HL-60 (cell line): Measurements from ENCODE around the gene SPIRE2.

Experiments used
- DNase-seq, 2 experiments: peaks; one replicate each; pipeline ENCODE4 v3.0.0-alpha.2; 2010 to 2020; ENCODE audit warnings: low read depth in 1 of 2, low spot score in 1 of 2
- H3K27ac ChIP-seq: fragments of 250-450 bp; sonication (Bioruptor Pico); replicated peaks from 2 replicates; pipeline ENCODE4 v1.5.1; 2020; ENCODE audit warnings: mild to moderate bottlenecking, moderate library complexity
- H3K27me3 ChIP-seq: fragments of 250-450 bp; sonication (Bioruptor Pico); 2 replicates; pipeline ENCODE4 v1.5.1; 2021; ENCODE audit warnings: mild to moderate bottlenecking, moderate library complexity; ENCODE audit not compliant: insufficient read depth, poor library complexity, severe bottlenecking
- H3K4me3 ChIP-seq: replicated peaks from 2 replicates; pipeline ENCODE4 v1.5.1; 2011; ENCODE audit warnings: mild to moderate bottlenecking, control low read depth, low read length; ENCODE audit not compliant: insufficient read depth
- GABPA ChIP-seq: IDR thresholded peaks from 2 replicates; pipeline ENCODE4 v1.6.1; 2012; ENCODE audit warnings: low read depth
- POLR2AphosphoS5 ChIP-seq: IDR thresholded peaks from 2 replicates; pipeline ENCODE4 v1.6.1; 2012; ENCODE audit warnings: low read depth
- REST ChIP-seq: IDR thresholded peaks from 2 replicates; pipeline ENCODE4 v1.6.1; 2012; ENCODE audit warnings: low read depth; ENCODE audit not compliant: insufficient replicate concordance
- SPI1 ChIP-seq: IDR thresholded peaks from 2 replicates; pipeline ENCODE4 v1.6.1; 2012; ENCODE audit warnings: low read depth, mild to moderate bottlenecking, borderline replicate concordance
- TF ChIP-seq, protein P1 (sequence below): IDR thresholded peaks from one replicate; pipeline ENCODE4 v1.5.1; 2011; ENCODE audit warnings: low read length, control low read depth, inconsistent platforms; ENCODE audit not compliant: insufficient read depth

Gene SPIRE2

GRCh38 chr16:89915303-89916232 is 87.3 kb downstream of the SPIRE2 start:
- Histone ChIP-seq H3K27ac (no peak overlapping the region), H3K4me3 (no peak overlapping the region), H3K27me3 (no peaks in the 10 kb centered on the region)
- no peak for DNase-seq
- TF ChIP-seq POLR2AphosphoS5 = no peak
- TF ChIP-seq, protein P1, sequence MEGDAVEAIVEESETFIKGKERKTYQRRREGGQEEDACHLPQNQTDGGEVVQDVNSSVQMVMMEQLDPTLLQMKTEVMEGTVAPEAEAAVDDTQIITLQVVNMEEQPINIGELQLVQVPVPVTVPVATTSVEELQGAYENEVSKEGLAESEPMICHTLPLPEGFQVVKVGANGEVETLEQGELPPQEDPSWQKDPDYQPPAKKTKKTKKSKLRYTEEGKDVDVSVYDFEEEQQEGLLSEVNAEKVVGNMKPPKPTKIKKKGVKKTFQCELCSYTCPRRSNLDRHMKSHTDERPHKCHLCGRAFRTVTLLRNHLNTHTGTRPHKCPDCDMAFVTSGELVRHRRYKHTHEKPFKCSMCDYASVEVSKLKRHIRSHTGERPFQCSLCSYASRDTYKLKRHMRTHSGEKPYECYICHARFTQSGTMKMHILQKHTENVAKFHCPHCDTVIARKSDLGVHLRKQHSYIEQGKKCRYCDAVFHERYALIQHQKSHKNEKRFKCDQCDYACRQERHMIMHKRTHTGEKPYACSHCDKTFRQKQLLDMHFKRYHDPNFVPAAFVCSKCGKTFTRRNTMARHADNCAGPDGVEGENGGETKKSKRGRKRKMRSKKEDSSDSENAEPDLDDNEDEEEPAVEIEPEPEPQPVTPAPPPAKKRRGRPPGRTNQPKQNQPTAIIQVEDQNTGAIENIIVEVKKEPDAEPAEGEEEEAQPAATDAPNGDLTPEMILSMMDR = no peak
- TF ChIP-seq SPI1 = no peak
- TF ChIP-seq REST = no peak
- no peak for TF ChIP-seq GABPA

GRCh38 chr16:89917773-89918452 is 89.6 kb downstream of the SPIRE2 start:
- DNase-seq = peak; percentile 45 to 70
- H3K4me3 ChIP-seq = peak overlapping the region; percentile 20; the same call in 1 of the 2 replicates
- peaks cover 6% of the 10 kb centered on the region for H3K27me3 ChIP-seq
- TF ChIP-seq, protein P1 = no peak
- TF ChIP-seq GABPA (no peak), SPI1 (no peak), REST (no peak), POLR2AphosphoS5 (no peak)
- no peak overlapping the region for H3K27ac ChIP-seq

DNA sequence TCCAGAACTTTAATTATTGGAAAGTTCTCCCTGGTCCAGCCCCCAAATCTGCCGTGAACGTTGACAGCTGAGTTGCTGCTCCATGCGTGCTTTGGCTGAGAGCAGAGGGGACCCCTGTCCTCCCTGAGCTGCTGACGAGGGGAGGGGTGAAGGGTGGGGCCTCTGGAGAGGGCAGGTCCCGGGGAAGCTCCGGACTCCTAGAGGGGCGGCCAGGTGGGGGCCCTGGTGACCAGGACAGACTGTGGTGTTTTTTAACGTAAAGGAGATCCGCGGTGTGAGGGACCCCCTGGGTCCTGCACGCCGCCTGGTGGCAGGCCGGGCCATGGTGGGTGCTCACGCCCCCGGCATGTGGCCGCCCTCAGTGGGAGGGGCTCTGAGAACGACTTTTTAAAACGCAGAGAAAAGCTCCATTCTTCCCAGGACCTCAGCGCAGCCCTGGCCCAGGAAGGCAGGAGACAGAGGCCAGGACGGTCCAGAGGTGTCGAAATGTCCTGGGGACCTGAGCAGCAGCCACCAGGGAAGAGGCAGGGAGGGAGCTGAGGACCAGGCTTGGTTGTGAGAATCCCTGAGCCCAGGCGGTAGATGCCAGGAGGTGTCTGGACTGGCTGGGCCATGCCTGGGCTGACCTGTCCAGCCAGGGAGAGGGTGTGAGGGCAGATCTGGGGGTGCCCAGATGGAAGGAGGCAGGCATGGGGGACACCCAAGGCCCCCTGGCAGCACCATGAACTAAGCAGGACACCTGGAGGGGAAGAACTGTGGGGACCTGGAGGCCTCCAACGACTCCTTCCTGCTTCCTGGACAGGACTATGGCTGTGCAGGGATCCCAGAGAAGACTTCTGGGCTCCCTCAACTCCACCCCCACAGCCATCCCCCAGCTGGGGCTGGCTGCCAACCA is 90.4 kb downstream of the SPIRE2 start, which contains the start of gene MC1R:
TSS of gene MC1R (plus strand) at position 410 of the 895 bp plus-strand sequence. CDS start at position 807, 397 bp downstream.
- TF ChIP-seq SPI1 = no peak
- TF ChIP-seq GABPA = no peak
- TF ChIP-seq POLR2AphosphoS5 = no peak
- TF ChIP-seq, protein P1 = no peak
- no peak for TF ChIP-seq REST
- no peak for DNase-seq
- peak within 1 kb of the TSS; percentile 20; the same call in 1 of the 2 replicates for H3K4me3 ChIP-seq

More for the DNA sequence above, 90.4 kb downstream of the SPIRE2 start, which contains the start of gene MC1R:
- peaks cover 6% of the 10 kb centered on the region for H3K27me3 ChIP-seq
- no peak within 1 kb of the TSS for H3K27ac ChIP-seq
